Measurements from ENCODE around the gene LAMP2.
A peak's percentile ranks its signal among the peaks of the same experiment; 100 is the strongest.

Gene LAMP2

DNA sequence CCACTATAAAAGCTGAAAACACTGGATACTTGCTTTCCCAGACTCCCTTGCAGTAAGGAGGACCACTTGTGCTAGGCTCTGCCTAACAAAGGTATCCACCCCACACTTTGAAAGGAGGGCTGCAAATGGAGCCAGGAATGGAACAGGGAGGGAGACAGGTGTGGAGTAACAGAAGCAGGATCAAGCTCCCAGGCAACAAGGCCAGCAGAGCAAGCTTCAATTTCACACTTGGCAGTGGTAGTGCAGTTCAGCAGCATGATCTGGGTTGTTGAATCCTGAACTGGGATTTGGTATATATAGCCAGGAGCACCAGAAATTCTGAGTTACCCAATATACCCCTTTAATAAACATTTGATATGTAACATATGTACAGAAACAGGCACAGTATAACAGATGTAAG lies 9.8 kb downstream of the LAMP2 start:
- no peak overlapping the region for H3K4me3 ChIP-seq (ENCODE audit: low read depth, low read length)
- TF ChIP-seq KLF1 (tag by site-specific recombination; IDR thresholded peaks at IDR 0.05) (no peak), ZNF140 (tag by site-specific recombination; IDR thresholded peaks at IDR 0.05) (no peak), ZSCAN30 (tag by site-specific recombination; IDR thresholded peaks at IDR 0.05) (no peak), SP2 (tag by site-specific recombination; IDR thresholded peaks at IDR 0.05) (no peak), OSR2 (tag by site-specific recombination; IDR thresholded peaks at IDR 0.05) (no peak), ZNF514 (tag by site-specific recombination; IDR thresholded peaks at IDR 0.05) (no peak), ZNF473 (tag by site-specific recombination; IDR thresholded peaks at IDR 0.05) (no peak), ZNF174 (tag by site-specific recombination; IDR thresholded peaks at IDR 0.05) (no peak)
- TF ChIP-seq, protein P1, sequence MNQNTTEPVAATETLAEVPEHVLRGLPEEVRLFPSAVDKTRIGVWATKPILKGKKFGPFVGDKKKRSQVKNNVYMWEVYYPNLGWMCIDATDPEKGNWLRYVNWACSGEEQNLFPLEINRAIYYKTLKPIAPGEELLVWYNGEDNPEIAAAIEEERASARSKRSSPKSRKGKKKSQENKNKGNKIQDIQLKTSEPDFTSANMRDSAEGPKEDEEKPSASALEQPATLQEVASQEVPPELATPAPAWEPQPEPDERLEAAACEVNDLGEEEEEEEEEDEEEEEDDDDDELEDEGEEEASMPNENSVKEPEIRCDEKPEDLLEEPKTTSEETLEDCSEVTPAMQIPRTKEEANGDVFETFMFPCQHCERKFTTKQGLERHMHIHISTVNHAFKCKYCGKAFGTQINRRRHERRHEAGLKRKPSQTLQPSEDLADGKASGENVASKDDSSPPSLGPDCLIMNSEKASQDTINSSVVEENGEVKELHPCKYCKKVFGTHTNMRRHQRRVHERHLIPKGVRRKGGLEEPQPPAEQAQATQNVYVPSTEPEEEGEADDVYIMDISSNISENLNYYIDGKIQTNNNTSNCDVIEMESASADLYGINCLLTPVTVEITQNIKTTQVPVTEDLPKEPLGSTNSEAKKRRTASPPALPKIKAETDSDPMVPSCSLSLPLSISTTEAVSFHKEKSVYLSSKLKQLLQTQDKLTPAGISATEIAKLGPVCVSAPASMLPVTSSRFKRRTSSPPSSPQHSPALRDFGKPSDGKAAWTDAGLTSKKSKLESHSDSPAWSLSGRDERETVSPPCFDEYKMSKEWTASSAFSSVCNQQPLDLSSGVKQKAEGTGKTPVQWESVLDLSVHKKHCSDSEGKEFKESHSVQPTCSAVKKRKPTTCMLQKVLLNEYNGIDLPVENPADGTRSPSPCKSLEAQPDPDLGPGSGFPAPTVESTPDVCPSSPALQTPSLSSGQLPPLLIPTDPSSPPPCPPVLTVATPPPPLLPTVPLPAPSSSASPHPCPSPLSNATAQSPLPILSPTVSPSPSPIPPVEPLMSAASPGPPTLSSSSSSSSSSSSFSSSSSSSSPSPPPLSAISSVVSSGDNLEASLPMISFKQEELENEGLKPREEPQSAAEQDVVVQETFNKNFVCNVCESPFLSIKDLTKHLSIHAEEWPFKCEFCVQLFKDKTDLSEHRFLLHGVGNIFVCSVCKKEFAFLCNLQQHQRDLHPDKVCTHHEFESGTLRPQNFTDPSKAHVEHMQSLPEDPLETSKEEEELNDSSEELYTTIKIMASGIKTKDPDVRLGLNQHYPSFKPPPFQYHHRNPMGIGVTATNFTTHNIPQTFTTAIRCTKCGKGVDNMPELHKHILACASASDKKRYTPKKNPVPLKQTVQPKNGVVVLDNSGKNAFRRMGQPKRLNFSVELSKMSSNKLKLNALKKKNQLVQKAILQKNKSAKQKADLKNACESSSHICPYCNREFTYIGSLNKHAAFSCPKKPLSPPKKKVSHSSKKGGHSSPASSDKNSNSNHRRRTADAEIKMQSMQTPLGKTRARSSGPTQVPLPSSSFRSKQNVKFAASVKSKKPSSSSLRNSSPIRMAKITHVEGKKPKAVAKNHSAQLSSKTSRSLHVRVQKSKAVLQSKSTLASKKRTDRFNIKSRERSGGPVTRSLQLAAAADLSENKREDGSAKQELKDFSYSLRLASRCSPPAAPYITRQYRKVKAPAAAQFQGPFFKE (tag by site-specific recombination; IDR thresholded peaks at IDR 0.05; ENCODE audit: borderline replicate concordance), result no peak
- TF ChIP-seq, protein P2, sequence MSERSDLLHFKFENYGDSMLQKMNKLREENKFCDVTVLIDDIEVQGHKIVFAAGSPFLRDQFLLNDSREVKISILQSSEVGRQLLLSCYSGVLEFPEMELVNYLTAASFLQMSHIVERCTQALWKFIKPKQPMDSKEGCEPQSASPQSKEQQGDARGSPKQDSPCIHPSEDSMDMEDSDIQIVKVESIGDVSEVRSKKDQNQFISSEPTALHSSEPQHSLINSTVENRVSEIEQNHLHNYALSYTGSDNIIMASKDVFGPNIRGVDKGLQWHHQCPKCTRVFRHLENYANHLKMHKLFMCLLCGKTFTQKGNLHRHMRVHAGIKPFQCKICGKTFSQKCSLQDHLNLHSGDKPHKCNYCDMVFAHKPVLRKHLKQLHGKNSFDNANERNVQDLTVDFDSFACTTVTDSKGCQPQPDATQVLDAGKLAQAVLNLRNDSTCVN (tag by site-specific recombination; optimal IDR thresholded peaks at IDR 0.05), result no peak
- H3K9me3 ChIP-seq (ENCODE audit: control insufficient read depth, insufficient read depth, low read depth, low read length), result no peaks in the 10 kb centered on the region
- H3K27ac ChIP-seq (ENCODE audit: extremely low read depth, low read depth, low read length), result no peak overlapping the region
- POLR2A ChIA-PET, result interaction anchor here (0.6 kb wide), 1 partner anchor 140 kb away, joined by 3 read pairs; no protein-coding TSS in a partner anchor
- peaks cover 0 to 12% of the 10 kb centered on the region in 2 experiments; a peak in 2 of 3 replicates for H3K36me3 ChIP-seq (ENCODE audit: control insufficient read depth in 2 of 2, insufficient read depth in 1 of 2, low read length in 2 of 2)
- H3K4me1 ChIP-seq (ENCODE audit: control insufficient read depth, insufficient read depth, low read length), result peaks cover 33% of the 10 kb centered on the region
- CTCF ChIA-PET, result interaction anchor here (1.2 kb wide), 1 partner anchor 9 kb away, joined by 3 read pairs; no protein-coding TSS in a partner anchor

DNA sequence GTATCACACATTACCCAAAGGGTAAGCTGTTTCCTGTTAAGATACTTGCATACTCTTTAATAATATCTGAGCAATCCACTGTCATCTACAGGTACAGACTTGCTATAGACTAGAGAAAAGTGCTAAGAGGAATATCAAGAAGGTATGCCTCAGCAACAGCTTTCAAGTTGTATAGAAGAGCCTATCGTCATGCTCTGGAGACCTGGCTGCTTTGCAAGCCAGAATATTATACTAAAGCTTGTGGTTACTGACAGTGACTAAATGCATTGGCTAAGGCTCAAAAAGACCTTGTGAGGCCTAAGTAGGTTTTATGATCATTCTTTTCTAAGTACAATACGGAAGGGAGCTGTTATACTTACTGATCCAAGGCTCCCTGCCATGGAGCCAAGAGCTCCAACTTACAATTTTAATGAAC lies 11.3 kb downstream of the LAMP2 start:
- POLR2A ChIA-PET, result interaction anchor here (1.1 kb wide), 1 partner anchor 11 kb away, joined by 10 read pairs; the partner anchor contains the start of gene LAMP2
- Histone ChIP-seq H3K4me3 (ENCODE audit: low read depth, low read length) (no peak overlapping the region), H3K4me1 (ENCODE audit: control insufficient read depth, insufficient read depth, low read length) (peaks cover 22% of the 10 kb centered on the region), H3K27ac (ENCODE audit: extremely low read depth, low read depth, low read length) (peak overlapping the region; percentile 2; the same call in 1 of the 2 replicates), H3K9me3 (ENCODE audit: control insufficient read depth, insufficient read depth, low read depth, low read length) (no peaks in the 10 kb centered on the region), H3K36me3 (ENCODE audit: control insufficient read depth in 2 of 2, insufficient read depth in 1 of 2, low read length in 2 of 2) (peaks cover 0 to 12% of the 10 kb centered on the region in 2 experiments; a peak in 2 of 3 replicates)
- CTCF ChIA-PET, result interaction anchor here (0.6 to 1.4 kb wide), 3 partner anchors 28 to 95 kb away, joined by 3 to 5 read pairs (median 3); no protein-coding TSS in a partner anchor
- TF ChIP-seq INSM2 (tag by site-specific recombination; IDR thresholded peaks at IDR 0.05), result no peak
- peak; percentile 67 for TF ChIP-seq PRDM6 (tag by site-specific recombination; IDR thresholded peaks at IDR 0.05)
- peak; percentile 44; the same call in 1 of the 2 replicates for TF ChIP-seq SCRT2 (tag by site-specific recombination; IDR thresholded peaks at IDR 0.05)
- no peak for TF ChIP-seq BCL11B (tag by site-specific recombination; IDR thresholded peaks at IDR 0.05; ENCODE audit: low read depth)
- no peak for TF ChIP-seq ZSCAN5A (tag by site-specific recombination; IDR thresholded peaks at IDR 0.05)
- TF ChIP-seq ZNF629 (tag by site-specific recombination; IDR thresholded peaks at IDR 0.05), result 0 out of 2 replicates have a peak, but pooled peaks have one; percentile 16
- TF ChIP-seq ZNF645 (tag by site-specific recombination; IDR thresholded peaks at IDR 0.05), result no peak
- peak; percentile 20; the same call in 1 of the 2 replicates for TF ChIP-seq ZBTB6 (tag by site-specific recombination; IDR thresholded peaks at IDR 0.05)
- no peak for TF ChIP-seq ZNF211 (tag by site-specific recombination; IDR thresholded peaks at IDR 0.05; ENCODE audit: low read depth)
- no peak for TF ChIP-seq SALL2 (tag by site-specific recombination; IDR thresholded peaks at IDR 0.05; ENCODE audit: borderline replicate concordance)
